GM19043 (cell line): ENCODE measurements around the gene SPOUT1.
"Not testable (repeated sequence)": the region's sequence is repeated elsewhere in the genome, so short reads cannot be mapped to it uniquely, and the experiment has no call there.

Experiments used
- ATAC-seq: cut with Tn5 transposase; IDR thresholded peaks from one replicate; pipeline ENCODE4 v1.9.1; 2021; ENCODE audit warnings: low read depth; ENCODE audit not compliant: unreplicated experiment

Gene SPOUT1

DNA sequence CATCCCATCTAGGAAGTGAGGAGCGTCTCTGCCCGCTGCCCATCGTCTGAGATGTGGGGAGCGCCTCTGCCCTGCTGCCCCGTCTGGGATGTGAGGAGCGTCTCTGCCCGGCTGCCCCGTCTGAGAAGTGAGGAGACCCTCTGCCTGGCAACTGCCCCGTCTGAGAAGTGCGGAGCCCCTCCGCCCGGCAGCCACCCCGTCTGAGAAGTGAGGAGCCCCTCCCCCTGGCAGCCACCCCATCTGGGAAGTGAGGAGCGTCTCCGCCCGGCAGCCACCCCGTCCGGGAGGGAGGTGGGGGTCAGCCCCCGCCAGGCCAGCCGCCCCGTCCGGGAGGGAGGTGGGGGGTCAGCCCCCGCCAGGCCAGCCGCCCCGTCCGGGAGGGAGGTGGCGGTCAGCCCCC is 49.5 kb downstream of the SPOUT1 start:
- not testable (repeated sequence) for ATAC-seq

- ATAC-seq: no peak
Measured at GRCh38 chr9:128774804-128775203, 54.8 kb downstream of the SPOUT1 start.

DNA sequence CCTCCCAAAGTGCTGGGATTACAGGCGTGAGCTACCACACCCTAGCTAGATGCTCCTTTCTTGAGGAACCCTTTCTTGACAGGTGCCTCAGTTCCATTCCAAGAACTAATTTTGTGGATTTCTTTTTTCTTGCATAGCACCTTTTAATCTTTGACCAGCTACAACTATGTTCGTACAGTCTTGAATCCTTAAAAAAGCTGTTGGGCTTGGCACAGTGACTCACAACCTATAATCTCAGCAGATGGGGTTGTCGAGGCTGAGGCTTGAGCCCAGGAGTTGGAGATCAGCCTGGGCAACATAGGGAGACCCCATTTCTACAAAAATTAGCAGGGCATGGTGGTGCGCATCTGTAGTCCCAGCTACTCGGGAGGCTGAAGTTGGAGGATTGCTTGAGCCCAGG is 56.5 kb downstream of the SPOUT1 start:
- no peak for ATAC-seq

GRCh38 chr9:128771745-128772519 is 57.7 kb downstream of the SPOUT1 start, which contains the start of gene ZER1:
ZER1 (minus strand) TSS chr9:128771927; CDS start chr9:128755565, 16,362 bp downstream.
- peak; percentile 86 for ATAC-seq

DNA sequence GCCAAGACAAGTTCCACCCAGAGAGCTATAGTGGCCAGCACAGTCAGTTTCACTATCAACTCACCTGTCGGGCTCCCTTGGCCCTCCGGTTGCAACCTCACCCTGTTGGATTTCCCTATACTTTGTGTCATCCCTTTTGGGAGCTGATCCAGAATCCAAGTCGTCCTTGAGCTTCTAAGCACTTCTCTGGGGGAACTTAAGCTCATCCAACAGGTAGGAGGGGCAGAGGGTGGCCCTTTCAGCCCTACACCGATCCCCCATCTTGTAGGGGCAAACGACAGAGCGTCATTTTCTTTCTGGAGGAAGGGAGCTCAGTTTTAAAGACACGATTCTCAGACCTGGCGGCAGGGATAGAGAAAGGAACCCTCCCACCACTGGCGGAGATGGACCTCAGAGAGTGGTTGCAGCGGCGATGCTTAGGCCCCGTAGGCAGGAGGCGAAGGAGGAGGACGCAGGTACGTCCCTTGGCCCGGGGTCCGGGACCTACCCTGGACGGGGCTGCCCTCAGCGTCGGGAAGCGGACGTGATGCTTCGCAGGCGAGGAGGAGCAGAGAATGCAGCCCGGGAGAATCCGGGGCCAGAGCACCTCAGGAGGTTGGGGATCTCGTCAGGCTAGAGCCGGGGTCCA is 58.4 kb downstream of the SPOUT1 start:
- peak; percentile 6 for ATAC-seq

- ATAC-seq: no peak
Measured at GRCh38 chr9:128770286-128771030, 59.1 kb downstream of the SPOUT1 start.
